Measurements from ENCODE around the gene SPTBN1.

The SPTBN1 gene

GRCh38 chr2:54632733-54633692, 176.9 kb downstream of the SPTBN1 start:
- DNase-seq (ENCODE audit: low read depth in 2 of 2) = no peak

GRCh38 chr2:54634021-54634420, 177.9 kb downstream of the SPTBN1 start:
- DNase-seq (ENCODE audit: low read depth in 2 of 2) = no peak

- DNase-seq (ENCODE audit: low read depth in 2 of 2) = no peak
These were observed 178.7 kb downstream of the SPTBN1 start for GRCh38 chr2:54634564-54635511.

GRCh38 chr2:54635554-54636152, 179.5 kb downstream of the SPTBN1 start:
- no peak for DNase-seq (ENCODE audit: low read depth in 2 of 2)

- no peak for DNase-seq (ENCODE audit: low read depth in 2 of 2)
These were observed 180.4 kb downstream of the SPTBN1 start for GRCh38 chr2:54636415-54637139.

GRCh38 chr2:54638103-54638502, 182.0 kb downstream of the SPTBN1 start:
- no peak for DNase-seq (ENCODE audit: low read depth in 2 of 2)

- no peak for DNase-seq (ENCODE audit: low read depth in 2 of 2)
These were observed 182.7 kb downstream of the SPTBN1 start for GRCh38 chr2:54638774-54639187.

- DNase-seq (ENCODE audit: low read depth in 2 of 2) = no peak
These were observed 183.5 kb downstream of the SPTBN1 start for GRCh38 chr2:54639609-54640008.

- DNase-seq (ENCODE audit: low read depth in 2 of 2) = no peak
These were observed 184.9 kb downstream of the SPTBN1 start for GRCh38 chr2:54640834-54641540.

GRCh38 chr2:54641988-54642387, 185.9 kb downstream of the SPTBN1 start:
- no peak for DNase-seq (ENCODE audit: low read depth in 2 of 2)

GRCh38 chr2:54642677-54643430, 186.7 kb downstream of the SPTBN1 start:
- DNase-seq (ENCODE audit: low read depth in 2 of 2) = no peak

- DNase-seq (ENCODE audit: low read depth in 2 of 2) = no peak
These were observed 188.1 kb downstream of the SPTBN1 start for GRCh38 chr2:54644236-54644635.

- DNase-seq (ENCODE audit: low read depth in 2 of 2) = no peak
These were observed 190.2 kb downstream of the SPTBN1 start for GRCh38 chr2:54646170-54646927.

- no peak for DNase-seq (ENCODE audit: low read depth in 2 of 2)
These were observed 192.1 kb downstream of the SPTBN1 start for GRCh38 chr2:54648256-54648655.

- DNase-seq (ENCODE audit: low read depth in 2 of 2) = no peak
These were observed 193.1 kb downstream of the SPTBN1 start for GRCh38 chr2:54649191-54649590.

GRCh38 chr2:54649633-54650032, 193.5 kb downstream of the SPTBN1 start:
- DNase-seq (ENCODE audit: low read depth in 2 of 2) = no peak

- DNase-seq (ENCODE audit: low read depth in 2 of 2) = no peak
These were observed 194.5 kb downstream of the SPTBN1 start for GRCh38 chr2:54650612-54651011.

GRCh38 chr2:54651291-54651690, 195.2 kb downstream of the SPTBN1 start:
- no peak for DNase-seq (ENCODE audit: low read depth in 2 of 2)

- no peak for DNase-seq (ENCODE audit: low read depth in 2 of 2)
These were observed 196.4 kb downstream of the SPTBN1 start for GRCh38 chr2:54652540-54652939.
